ENCODE results near the gene TECTB.

TECTB gene

DNA sequence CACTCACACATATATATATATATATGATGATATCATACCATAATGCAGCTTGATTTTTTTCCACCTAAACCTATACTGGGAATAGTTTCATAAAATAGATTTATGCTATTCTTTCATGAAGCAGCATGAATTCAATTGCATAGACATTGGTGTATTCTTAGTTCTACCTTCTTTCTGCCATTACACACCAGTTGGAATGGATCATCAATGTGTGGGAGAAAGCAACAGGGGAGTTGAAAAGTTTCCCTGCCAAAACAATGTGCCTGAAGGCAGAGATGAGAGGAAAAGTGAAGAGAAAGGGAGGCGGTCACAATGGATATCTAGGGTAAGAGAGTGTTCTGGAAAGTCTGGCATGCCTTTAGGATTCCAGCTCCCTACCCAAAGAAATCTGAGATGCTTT is 65.6 kb downstream of the TECTB start:
- DNase-seq (ENCODE audit: low spot score): no peak

DNA sequence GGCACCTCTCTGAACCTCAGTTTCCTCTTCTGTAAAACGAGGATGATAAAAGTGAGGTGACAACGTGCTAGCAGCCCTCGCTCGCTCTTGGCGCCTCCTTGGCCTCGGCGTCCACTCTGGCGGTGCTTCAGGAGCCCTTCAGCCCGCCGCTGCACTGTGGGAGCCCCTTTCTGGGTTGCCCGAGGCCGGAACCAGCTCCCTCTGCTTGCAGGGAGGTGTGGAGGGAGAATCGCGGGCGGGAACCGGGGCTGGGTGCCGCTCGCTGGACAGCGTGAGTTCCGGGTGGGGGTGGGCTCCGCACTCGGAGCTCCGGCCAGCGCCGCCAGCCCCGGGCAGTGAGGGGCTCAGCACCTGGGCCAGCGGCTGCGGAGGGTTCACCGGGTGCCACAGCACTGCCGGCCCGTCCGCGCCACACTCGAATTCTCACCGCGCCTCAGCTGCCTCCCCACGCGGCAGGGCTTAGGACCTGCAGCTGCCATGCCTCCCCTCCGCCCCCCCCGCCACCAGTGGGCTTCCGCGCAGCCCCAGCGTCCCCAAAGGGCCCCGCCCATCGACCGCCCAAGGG is 66.4 kb downstream of the TECTB start:
- DNase-seq (ENCODE audit: low spot score): no peak

DNA sequence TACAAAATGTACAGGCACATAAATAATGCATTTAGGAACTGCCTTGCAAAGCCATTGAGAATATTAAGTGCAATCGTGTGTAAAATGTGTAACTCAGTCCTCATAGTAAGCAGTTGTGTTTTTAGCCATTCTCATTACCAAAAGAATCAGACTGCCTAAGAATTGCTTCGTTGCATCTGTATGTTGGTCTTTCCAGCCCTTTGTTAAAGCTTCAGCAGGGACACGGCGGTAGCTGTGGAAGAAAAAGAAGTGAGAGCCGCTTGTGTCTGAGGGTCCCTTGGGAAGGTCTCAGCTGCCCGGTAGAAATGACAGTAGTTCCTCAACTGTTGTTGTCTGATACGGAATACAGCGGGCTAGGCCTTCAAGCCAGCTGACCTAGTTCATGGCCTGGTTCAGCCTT is 67.9 kb downstream of the TECTB start:
- no peak for DNase-seq (ENCODE audit: low spot score)

DNA sequence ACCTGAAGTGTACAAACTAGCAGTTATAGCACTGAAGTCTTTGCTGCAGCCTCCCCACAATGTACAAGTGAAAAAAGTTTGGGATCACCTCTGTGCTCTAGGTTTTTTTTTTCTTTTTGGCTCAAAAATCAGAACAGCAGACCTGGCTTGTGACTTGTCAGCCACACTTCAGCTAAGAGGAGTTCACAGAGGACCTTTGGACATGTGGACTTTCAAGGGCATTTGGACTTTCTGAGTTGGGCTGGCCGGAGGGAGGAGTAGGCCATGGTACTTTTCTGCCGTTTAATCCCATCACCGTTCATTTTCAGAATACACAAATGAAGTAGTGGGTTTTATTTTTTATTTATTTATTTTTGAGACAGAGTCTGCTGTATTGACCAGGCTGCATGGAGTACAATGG is 68.8 kb downstream of the TECTB start:
- DNase-seq (ENCODE audit: low spot score): no peak

DNA sequence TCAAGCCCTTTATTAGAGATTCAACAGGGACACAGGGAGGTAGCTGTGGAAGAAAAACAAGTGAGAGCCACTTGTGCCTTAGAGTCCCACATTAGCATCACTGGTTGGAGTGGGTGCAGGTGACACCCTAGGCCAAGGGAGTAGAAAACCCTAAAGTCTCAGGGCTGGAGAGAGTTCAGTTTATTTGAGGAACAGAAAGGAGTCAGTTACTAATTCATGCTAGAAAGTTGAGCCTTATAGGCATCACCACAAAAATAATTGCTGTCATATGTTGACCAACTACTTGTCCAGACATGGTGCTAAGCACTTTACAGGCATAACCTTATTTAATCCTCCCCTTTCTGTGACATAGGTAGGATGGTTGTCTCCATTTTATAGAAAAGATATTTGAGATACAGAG is 69.8 kb downstream of the TECTB start:
- no peak for DNase-seq (ENCODE audit: low spot score)
